GM12891 (cell line): ENCODE measurements around the gene CLIC5.

Source experiments
- POLR2A ChIP-seq: IDR thresholded peaks from 2 replicates; pipeline ENCODE4 v1.6.1; 2011; ENCODE audit warnings: low read depth, low read length, control low read depth
- TAF1 ChIP-seq: IDR thresholded peaks from 2 replicates; pipeline ENCODE4 v1.6.1; 2011; ENCODE audit warnings: low read depth, low read length, control low read depth

GRCh38 chr6:45986746-45987274, 28.9 kb downstream of the CLIC5 start:
- no peak for TF ChIP-seq POLR2A
- TF ChIP-seq TAF1: no peak
